Muscle of arm (tissue), 14 donors: ENCODE results near the gene IL25. TPM values are rescaled to one million over a fixed set of nuclear protein-coding genes. Genes with fewer than 3 reads are reported as not detected.
A peak's percentile ranks its signal among the peaks of the same experiment; 100 is the strongest.
"Not testable (repeated sequence)": the region's sequence is repeated elsewhere in the genome, so short reads cannot be mapped to it uniquely, and the experiment has no call there.

Experiments used
- DNase-seq: peaks from one replicate; pipeline ENCODE4 v3.0.0-alpha.2; 2013
- long read RNA-seq, 11 donors: transcript quantifications; one replicate each; lab custom pipeline, GENCODE V29; 2026
- polyA plus RNA-seq, 12 donors: library from polyadenylated mRNA; unstranded; fragments of 120-200 nt; gene quantifications; one replicate each; pipeline ENCODE4 v1.2.1, GENCODE V29; 2013; ENCODE audit not compliant: insufficient read length in 12 of 12

The IL25 gene
- polyA plus RNA-seq, result not detected
- long read RNA-seq, donor 1, result 0 reads
- long read RNA-seq, donor 2, result 0 reads
- long read RNA-seq, donor 3, result 0 reads
- long read RNA-seq, donor 4, result 0 reads
- long read RNA-seq, donor 5, result 0 reads
- long read RNA-seq, donor 6, result 0 reads
- long read RNA-seq, donor 7, result 0 reads
- long read RNA-seq, donor 8, result 0 reads
- long read RNA-seq, donor 9, result 0 reads
- long read RNA-seq, donor 10, result 0 reads
- long read RNA-seq, donor 11, result 0 reads

- no peak for DNase-seq
These were observed at the start of gene IL25 for GRCh38 chr14:23372509-23372908. TSS of gene IL25 (plus strand) at chr14:23372809.

DNA sequence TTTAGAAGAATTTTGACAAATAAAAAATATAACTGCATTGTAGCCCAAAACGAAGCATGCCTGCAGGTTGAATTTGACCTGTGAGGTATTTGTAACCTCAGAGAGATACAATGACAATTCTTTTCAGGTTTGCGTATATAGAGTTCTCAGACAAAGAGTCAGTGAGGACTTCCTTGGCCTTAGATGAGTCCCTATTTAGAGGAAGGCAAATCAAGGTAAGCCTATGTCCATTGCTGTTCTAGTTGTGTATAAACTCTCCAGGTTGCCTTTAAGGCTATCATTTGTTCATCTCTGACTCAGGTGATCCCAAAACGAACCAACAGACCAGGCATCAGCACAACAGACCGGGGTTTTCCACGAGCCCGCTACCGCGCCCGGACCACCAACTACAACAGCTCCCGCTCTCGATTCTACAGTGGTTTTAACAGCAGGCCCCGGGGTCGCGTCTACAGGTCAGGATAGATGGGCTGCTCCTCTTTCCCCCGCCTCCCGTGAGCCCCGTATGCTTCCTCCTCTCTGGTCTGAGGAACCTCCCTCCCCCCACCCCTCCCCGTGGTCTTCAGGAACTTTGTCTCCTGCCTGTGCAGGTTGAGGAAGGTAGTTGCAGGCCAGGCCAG lies 48.7 kb upstream of the IL25 start:
- no peak for DNase-seq

DNA sequence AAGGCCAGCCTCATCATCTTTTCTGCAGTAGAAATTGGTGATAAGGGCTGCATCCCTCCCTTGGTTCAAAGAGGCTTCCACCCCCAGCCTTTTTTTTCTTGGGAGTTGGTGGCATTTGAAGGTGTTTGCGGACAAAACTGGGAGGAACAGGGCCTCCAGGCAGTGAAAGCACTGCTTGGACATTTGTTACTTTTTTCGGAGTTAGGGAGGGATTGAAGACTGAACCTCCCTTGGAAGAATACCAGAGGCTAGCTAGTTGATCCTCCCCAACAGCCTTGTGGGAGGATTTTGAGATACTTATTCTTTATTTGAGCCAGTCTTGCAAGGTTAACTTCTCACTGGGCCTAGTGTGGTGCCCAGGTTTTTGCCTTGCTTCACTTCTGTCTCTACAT lies 48.2 kb upstream of the IL25 start:
- DNase-seq, result no peak

DNA sequence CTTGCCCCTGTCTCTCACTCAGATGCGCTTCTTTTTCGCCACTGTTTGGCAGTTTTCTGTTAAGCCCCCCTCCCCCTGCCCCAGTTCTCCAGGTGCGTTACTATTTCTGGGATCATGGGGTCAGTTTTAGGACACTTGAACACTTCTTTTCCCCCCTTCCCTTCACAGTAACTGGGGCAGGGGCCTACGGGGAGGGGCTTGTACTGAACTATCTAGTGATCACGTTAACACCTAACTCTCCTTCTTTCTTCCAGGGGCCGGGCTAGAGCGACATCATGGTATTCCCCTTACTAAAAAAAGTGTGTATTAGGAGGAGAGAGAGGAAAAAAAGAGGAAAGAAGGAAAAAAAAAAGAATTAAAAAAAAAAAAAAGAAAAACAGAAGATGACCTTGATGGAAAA lies 47.6 kb upstream of the IL25 start:
- no peak for DNase-seq

GRCh38 chr14:23325746-23326145 lies 46.9 kb upstream of the IL25 start:
- DNase-seq, result not testable (repeated sequence)

DNA sequence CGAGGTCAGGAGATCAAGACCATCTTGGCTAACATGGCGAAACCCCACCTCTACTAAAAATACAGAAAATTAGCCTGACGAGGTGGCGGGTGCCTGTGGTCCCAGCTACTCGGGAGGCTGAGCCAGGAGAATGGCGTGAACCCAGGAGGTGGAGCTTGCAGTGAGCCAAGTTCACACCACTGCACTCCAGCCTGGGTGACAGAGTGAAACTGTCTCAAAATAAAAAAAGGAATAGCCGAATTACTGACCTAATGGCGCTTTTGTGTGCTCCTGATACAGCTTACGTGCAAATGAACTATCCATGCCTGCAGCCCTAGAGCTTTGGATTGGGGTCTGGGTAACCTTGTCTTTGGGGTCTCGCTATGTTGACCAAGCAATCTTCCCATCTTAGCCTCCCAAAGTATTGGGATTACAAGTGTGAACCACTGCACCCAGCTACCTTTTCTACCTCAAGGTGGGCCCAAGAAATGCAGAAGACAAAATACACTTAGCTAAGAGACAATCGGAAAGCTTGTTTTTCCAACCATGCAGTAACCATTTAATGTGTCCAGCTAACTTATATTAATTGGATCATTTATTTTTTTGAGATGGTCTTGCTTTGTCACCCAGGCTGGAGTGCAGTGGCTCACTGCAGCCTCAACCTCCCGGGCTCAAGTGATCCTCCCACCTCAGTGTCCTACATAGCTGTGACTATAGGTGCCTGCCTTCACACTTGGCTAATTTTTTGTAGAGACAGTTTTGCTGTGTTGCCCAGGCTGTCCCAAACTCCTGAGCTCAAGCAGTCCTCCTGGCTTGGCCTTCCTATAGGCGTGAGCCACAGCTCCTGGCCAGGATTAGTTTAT lies 45.9 kb upstream of the IL25 start:
- DNase-seq, result no peak

DNA sequence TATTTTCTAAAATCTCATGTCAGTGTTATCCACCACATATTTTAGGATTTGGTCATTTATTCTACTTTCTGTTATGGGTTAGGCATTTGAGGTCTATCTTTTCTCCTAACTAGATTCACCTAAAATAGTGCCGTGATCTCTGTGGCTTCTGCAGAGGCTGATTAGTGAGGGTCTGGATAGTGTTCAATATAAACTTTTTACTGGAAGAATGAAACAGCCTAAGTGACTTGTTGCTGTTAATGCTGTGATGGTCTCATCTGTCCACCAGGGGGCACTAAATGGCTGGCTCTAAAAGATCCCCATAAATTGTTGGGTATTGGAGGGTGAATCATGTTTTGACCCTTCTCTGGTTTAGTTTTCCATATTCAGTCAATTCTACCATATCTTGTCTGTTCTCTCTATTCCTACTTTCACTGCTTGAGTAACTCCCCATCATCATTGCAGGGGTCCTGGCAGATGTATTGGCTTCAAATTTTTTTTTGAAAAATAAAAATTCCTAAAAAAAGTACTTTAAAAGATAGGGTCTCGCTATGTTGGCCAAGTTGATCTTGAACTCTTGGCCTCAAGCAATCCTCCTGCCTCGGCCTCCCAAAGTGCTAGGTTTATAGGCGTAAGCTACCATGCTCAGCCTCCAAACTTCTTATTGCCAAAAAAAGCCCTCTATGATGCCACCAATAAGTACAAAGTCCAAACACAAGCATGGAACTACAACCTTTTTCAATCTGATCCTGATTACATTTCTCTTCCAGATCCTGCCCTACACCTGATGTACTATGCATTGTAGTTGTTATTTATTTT lies 44.5 kb upstream of the IL25 start:
- peak; percentile 84 for DNase-seq

DNA sequence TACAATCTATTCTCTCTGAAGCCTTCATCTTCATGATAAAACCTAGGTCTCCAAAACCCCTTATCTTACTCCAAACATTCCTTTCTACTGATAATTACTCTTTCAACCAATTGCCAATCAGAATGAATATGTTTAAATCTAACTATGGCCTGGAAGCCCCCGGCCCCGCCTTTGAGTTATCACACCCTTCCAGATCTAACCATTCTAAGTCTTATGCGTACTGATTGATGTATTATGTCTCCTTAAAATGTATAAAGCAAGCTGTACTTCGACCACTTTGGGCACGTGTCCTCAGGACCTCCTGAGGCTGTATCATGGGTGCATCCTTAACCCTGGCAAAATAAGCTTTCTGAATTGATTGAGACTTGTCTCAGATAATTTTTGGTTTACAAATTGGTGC lies 37.0 kb upstream of the IL25 start:
- no peak for DNase-seq

- DNase-seq, result no peak
These were observed 32.9 kb upstream of the IL25 start for GRCh38 chr14:23339506-23340268.

DNA sequence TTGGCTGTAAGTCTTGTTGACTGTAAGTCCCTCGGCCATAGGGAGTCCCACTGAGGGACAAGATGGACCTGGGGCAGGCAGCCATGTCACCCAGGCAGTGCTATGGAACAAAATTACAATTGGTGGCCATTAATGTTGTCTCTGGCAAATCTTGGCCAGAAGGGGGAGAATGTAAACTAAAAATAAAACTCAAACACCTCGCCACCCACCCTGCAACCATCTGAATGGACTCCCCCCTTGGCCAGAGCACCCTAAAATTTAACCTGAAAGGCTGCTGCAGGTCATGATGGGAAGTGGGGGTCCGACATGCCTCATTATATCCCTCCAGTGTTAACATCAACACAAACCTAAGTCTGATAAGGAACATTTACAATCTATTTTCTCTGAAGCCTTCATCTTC lies 28.1 kb upstream of the IL25 start:
- no peak for DNase-seq

DNA sequence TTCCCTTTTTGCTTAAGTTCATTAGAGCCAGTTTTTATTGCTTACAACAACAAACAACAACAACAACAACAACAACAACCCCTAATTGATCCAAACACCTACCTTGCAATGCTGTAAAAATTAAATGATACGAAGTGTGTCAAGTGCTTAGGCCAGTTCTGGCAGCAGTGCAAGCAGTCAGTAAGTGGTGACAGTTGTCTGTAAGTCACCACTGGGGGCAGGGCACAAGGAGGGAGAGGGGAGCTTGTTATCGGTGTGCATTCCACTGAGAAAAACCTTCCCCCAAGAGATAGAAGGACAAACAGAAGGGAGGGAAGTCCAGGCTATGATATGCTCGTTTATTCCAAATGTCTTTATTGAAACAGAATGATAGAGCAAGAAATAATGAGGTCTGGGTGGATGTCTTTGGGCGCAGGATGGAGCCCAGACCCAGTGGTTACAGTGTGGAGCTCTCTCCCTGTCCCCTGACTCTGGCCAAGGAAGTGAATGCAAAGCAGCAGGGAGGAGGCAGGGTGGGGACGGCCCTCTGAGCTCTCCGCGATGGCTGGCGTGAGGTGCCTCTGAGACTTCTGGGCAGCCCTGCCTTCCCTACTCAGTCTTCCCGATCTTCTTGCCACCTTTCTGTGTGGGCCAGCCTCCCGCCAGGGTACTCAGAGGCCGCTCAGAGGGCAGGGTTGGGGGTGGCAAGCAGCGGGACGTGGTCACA lies 26.5 kb upstream of the IL25 start:
- DNase-seq, result no peak

- no peak for DNase-seq
These were observed 25.8 kb upstream of the IL25 start for GRCh38 chr14:23346693-23347405.

DNA sequence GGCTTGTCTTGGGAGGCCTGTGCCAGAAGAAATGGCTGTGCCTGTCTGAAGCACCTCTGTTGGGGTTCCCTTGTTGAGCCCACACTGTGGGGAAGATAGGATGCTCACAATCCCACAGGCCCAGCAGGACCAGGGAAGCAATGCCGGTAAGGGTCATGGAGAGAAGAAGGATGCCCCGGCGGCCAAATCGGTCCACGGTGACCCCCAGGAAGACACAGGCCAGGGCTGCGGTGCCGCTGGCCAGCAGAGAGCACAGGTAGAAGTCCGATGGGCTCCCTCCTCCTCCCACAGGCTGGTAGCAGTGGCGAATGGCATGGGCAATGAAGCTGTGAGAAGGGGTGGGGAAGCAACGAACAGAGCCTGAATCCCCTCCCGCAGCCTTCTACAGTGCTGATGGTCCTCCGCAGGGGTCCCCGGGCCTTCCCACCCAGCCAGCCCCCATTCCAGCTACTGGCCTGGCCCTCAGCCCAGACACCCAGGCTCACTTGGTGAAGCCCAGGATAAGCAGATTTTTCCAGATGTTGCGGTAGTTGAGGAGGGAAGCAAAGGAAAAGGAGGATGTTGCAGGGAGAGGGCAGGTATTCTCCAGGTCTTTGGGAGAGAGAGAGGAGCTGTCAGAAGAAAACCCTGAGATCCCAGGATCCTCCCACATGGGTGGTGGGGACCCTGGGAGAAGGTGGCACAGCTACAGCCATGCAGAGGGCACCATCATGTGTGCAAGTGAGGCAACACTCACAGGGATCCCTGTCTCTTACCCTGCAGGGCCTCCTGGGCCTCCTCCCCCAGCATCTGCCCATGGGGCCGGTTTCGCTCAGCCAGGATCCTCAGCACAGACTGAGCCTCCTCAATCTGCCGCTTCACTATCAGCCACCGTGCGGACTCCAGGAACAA lies 25.0 kb upstream of the IL25 start:
- no peak for DNase-seq

- no peak for DNase-seq
These were observed 24.3 kb upstream of the IL25 start for GRCh38 chr14:23348297-23348655.

DNA sequence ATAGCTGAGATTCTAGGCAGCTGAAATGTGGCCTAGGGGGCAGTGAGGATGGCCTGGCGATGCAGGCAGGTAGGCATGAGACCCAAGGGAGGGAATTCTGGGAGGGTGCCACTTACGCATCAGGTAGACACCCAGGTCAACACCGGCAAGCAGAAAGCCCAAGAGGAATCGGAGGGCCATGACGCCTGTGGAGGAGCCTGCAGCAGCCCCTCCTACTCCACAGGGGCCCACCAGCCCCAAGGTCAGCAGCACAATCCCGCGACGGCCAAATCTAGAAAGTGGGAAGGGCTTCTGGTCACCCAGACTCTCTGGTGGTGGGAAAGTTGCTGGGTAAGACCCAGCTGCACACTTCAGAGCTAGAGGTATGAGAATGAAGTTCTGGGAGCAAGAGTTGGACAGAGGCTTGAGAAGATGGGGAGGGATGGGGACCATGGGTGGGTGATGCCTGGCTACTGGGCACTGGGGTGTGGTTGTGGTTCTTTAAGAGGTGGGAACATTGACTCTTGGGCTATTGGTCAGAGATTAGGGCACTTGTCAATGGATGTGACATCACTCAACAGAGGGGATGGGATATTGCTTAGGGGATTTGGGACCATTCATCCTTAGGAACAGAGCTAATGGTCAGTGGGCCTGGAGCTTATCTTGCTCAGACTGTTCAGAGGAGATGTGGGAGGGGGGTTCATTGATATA lies 23.3 kb upstream of the IL25 start:
- no peak for DNase-seq

GRCh38 chr14:23351681-23352505 lies 20.7 kb upstream of the IL25 start:
- DNase-seq, result no peak
